Left ventricle myocardium inferior (tissue), 1 donor: ENCODE results near the gene GVQW3. TPM values are rescaled to one million over a fixed set of nuclear protein-coding genes. Genes with fewer than 3 reads are reported as not detected.
A peak's percentile ranks its signal among the peaks of the same experiment; 100 is the strongest.

Source experiments
- DNase-seq: peaks from one replicate; pipeline ENCODE4 v3.0.0-alpha.2; 2020
- H3K27ac ChIP-seq: fragments of 200-600 bp; replicated peaks from 2 replicates; pipeline ENCODE4 v1.8.0; 2021
- H3K27me3 ChIP-seq: fragments of 200-600 bp; 2 replicates; pipeline ENCODE4 v1.8.0; 2021; ENCODE audit warnings: low read depth
- H3K36me3 ChIP-seq: fragments of 200-600 bp; 2 replicates; pipeline ENCODE4 v1.8.0; 2021
- H3K4me1 ChIP-seq: fragments of 200-600 bp; 2 replicates; pipeline ENCODE4 v1.8.0; 2021
- H3K4me3 ChIP-seq: fragments of 200-600 bp; 2 replicates; pipeline ENCODE4 v1.8.0; 2021; ENCODE audit warnings: mild to moderate bottlenecking, moderate library complexity
- H3K9me3 ChIP-seq: fragments of 200-600 bp; replicated peaks from 2 replicates; pipeline ENCODE4 v1.8.0; 2021
- intact Hi-C: fragments of 100-400 bp; cut with micrococcal nuclease; formaldehyde crosslinking; loops from one replicate; pipeline ENCODE4 v1.11.0; 2022
- total RNA-seq: library from RNA; stranded (reverse); fragmentation: NEBNext Ultra II Directional; extraction: Animal tissue kit (Norgen Biotek cat#: 25700); gene quantifications from one replicate; pipeline ENCODE4 v1.2.1, GENCODE V29; 2021
- TF ChIP-seq, protein P1 (sequence below): fragments of 200-600 bp; IDR thresholded peaks from 2 replicates; pipeline ENCODE4 v1.8.0; 2021; ENCODE audit warnings: antibody characterized with exemption, mild to moderate bottlenecking, borderline replicate concordance
- donor health status: DM: no; HTN: yes; CAD: no; lungs with severe emphysema.

Gene GVQW3
- total RNA-seq, 1 donor from 2014 or later = 1.8 TPM

DNA sequence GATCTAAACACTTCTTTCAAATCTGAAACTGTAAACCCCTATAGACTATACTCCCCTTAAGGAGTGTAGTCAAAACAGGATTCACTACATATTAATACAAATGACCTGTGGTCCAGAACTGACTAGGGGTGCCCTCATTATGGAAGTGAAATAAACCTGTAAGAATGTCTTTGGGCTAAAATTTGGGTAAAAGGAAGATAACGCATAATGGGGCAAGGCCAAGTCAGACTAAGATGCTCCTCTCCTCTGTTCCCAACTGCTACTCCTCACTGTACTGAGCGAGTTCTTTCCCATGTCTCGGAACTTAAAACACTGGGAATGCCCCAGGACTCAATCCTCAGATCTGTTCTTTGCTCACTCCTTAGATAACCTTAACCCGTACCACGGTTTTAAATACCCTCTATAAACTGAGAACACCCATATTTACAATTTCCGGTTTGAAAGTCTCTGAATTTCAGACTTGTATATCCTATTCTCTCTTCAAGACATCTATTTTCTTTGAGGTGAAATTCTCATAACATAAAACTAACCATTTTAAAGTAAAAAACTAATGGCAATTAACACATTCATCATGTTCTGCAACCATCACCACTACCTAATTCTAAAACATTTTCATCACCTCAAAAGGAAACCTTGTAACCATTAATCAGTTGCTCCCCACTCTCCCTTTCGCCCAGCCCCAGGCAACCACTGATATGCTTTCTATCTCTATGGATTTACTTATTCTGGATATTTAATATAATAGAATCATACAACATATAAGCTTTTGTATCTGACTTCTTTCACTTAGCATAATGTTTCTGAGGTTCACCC is 4.2 kb upstream of the GVQW3 start:
- no peak overlapping the region for H3K4me3 ChIP-seq
- no peaks in the 10 kb centered on the region for H3K9me3 ChIP-seq
- TF ChIP-seq, protein P1, sequence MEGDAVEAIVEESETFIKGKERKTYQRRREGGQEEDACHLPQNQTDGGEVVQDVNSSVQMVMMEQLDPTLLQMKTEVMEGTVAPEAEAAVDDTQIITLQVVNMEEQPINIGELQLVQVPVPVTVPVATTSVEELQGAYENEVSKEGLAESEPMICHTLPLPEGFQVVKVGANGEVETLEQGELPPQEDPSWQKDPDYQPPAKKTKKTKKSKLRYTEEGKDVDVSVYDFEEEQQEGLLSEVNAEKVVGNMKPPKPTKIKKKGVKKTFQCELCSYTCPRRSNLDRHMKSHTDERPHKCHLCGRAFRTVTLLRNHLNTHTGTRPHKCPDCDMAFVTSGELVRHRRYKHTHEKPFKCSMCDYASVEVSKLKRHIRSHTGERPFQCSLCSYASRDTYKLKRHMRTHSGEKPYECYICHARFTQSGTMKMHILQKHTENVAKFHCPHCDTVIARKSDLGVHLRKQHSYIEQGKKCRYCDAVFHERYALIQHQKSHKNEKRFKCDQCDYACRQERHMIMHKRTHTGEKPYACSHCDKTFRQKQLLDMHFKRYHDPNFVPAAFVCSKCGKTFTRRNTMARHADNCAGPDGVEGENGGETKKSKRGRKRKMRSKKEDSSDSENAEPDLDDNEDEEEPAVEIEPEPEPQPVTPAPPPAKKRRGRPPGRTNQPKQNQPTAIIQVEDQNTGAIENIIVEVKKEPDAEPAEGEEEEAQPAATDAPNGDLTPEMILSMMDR = no peak
- no peak overlapping the region for H3K27ac ChIP-seq
- H3K4me1 ChIP-seq = peaks cover 62% of the 10 kb centered on the region
- intact Hi-C loops = no loop called here
- no peak for DNase-seq
- H3K27me3 ChIP-seq = no peaks in the 10 kb centered on the region
- no peaks in the 10 kb centered on the region for H3K36me3 ChIP-seq

DNA sequence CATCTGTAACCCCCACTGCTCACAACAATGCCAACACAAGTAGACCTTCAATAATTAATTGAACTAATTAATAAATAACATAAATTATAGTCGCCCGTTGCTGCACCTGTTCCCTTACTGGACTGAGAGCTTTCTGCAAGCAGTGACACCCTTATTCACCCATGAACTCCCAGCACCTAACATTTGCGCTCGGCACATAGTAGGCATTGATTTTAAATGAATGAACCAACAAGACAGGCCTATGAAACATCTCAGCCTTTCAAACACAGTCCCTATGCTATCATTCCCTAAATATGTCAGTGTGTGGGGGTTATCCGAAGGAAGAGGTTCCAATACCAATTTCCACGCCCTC is 1.3 kb upstream of the GVQW3 start:
- DNase-seq = no peak
- Histone ChIP-seq H3K36me3 (no peaks in the 10 kb centered on the region), H3K27ac (peak overlapping the region; percentile 92), H3K4me1 (peaks cover 64% of the 10 kb centered on the region), H3K9me3 (no peaks in the 10 kb centered on the region), H3K27me3 (no peaks in the 10 kb centered on the region), H3K4me3 (peak overlapping the region; percentile 99)
- TF ChIP-seq, protein P1 = no peak
- intact Hi-C loops = no loop called here

DNA sequence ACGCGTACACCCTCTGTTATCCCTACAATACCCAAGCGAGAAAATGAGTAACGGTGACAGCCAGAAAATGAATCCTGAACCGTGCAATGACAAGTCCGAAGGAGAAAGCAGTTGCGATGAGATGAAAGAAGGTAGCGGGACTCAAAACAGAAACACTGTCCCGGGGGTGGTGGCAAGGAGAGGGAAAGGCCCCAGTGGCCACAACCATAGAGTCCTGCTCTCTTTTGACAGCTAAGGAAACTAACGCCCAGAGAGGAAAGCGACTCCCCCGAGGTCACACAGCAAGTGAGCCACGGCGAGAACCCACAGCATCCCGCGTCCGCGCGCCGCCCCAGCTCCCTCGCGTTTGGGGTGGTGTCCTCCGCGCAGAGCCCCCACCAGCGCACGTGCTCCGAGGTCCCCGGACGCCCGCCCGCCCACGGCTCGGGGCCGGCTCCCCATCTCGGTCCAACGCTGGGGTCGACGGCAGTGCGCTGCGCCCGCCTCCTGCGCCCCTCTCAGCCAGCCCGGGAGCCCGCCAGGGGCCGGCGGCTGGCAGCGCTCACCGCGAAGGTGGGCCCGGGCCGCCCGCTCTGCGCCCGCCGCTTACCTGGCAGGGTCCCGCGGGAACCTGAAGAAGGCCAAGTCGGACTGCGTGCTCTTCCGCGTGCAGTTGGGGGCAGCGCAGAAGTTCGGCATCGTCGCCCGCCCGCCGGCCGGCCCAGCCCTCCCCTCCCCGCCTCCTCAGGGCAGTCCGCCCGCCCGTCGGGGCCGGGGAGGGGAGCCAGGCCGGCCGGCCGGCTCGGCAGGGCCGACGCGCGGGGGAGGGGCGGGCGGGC is 755 bp upstream of the GVQW3 start:
- Histone ChIP-seq H3K27ac (peak overlapping the region; percentile 92), H3K9me3 (no peaks in the 10 kb centered on the region), H3K4me1 (peaks cover 58% of the 10 kb centered on the region), H3K27me3 (no peaks in the 10 kb centered on the region), H3K4me3 (peak overlapping the region; percentile 99), H3K36me3 (no peaks in the 10 kb centered on the region)
- no peak for DNase-seq
- TF ChIP-seq, protein P1 = no peak
- intact Hi-C loops = no loop called here

DNA sequence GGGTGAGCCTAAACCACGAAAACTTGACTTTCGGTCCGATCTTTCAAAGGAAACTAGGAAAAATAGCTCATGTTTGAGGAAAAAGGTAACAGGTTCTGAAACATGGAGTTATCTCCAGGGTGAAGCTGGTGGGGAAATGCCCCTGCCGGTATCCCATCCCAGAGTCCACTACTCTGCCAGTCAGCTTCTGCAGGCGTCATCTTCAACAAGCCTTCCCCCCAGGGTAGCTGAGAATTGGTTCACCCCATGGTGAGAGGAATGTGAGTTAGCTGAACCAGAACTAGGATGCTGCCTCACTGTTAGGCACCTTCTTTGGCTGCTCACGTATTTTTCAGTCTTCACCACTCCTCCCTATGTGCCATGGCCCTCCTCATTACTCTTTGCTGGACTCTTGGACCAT is 1.1 kb downstream of the GVQW3 start:
- TF ChIP-seq, protein P1 = no peak
- Histone ChIP-seq H3K9me3 (no peaks in the 10 kb centered on the region), H3K27ac (no peak overlapping the region), H3K4me1 (peaks cover 51% of the 10 kb centered on the region), H3K36me3 (no peaks in the 10 kb centered on the region), H3K27me3 (no peaks in the 10 kb centered on the region), H3K4me3 (peak overlapping the region; percentile 99)
- intact Hi-C loops = no loop called here
- DNase-seq = no peak

DNA sequence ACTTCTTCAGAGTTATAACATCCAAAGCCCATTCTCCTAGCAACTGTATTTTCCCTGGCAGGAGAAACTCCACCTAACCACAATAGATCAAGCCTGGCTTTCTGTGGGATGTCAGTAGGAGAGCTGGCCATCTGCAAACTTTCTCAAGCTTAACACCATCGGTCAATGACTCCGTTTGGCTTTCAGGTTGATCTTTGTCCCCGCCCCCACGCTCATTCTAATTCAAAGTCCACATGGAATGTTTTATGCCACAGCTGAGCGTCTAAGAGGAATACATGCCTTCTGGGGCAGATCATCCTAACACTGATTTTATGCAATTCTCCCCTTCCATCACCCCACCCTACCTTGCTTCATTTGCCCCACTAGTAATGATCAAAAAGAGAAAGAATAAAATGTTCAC is 4.8 kb downstream of the GVQW3 start:
- TF ChIP-seq, protein P1 = no peak
- Histone ChIP-seq H3K4me3 (no peak overlapping the region), H3K27me3 (no peaks in the 10 kb centered on the region), H3K9me3 (no peaks in the 10 kb centered on the region), H3K4me1 (peaks cover 19% of the 10 kb centered on the region), H3K36me3 (no peaks in the 10 kb centered on the region), H3K27ac (no peak overlapping the region)
- intact Hi-C loops = no loop called here
- no peak for DNase-seq
